CD4-positive, alpha-beta T cell treated with Interleukin-12 subunit alpha and Interleukin-12 subunit beta, for 1 hour (primary cell): Measurements from ENCODE around the gene FUNDC2.
A peak's percentile ranks its signal among the peaks of the same experiment; 100 is the strongest.

Source experiments
- DNase-seq: peaks from one replicate; pipeline ENCODE4 v3.0.0-alpha.2; 2020

Gene FUNDC2

GRCh38 chrX:155026420-155026726, 271 bp upstream of the FUNDC2 start:
- no peak for DNase-seq

GRCh38 chrX:155027509-155028066, 944 bp downstream of the FUNDC2 start:
- DNase-seq: peak; percentile 33

GRCh38 chrX:155028129-155028528, 1.5 kb downstream of the FUNDC2 start:
- peak; percentile 13 for DNase-seq

GRCh38 chrX:155028877-155029291, 2.2 kb downstream of the FUNDC2 start:
- no peak for DNase-seq

GRCh38 chrX:155031657-155032056, 5.0 kb downstream of the FUNDC2 start:
- DNase-seq: no peak

GRCh38 chrX:155035688-155036087, 9.0 kb downstream of the FUNDC2 start:
- no peak for DNase-seq

- no peak for DNase-seq
Observed at GRCh38 chrX:155046129-155046810, 19.6 kb downstream of the FUNDC2 start.

GRCh38 chrX:155046811-155047528, 20.3 kb downstream of the FUNDC2 start:
- DNase-seq: no peak

GRCh38 chrX:155048977-155049619, 22.5 kb downstream of the FUNDC2 start:
- DNase-seq: peak; percentile 58

GRCh38 chrX:155052738-155053498, 26.3 kb downstream of the FUNDC2 start:
- DNase-seq: no peak

GRCh38 chrX:155053656-155054055, 27.0 kb downstream of the FUNDC2 start:
- DNase-seq: no peak

- DNase-seq: no peak
Observed at GRCh38 chrX:155054255-155054654, 27.6 kb downstream of the FUNDC2 start.

- DNase-seq: no peak
Observed at GRCh38 chrX:155055494-155055893, 28.9 kb downstream of the FUNDC2 start.

GRCh38 chrX:155056471-155056870, 29.8 kb downstream of the FUNDC2 start:
- peak; percentile 13 for DNase-seq

- DNase-seq: peak; percentile 60
Observed at GRCh38 chrX:155056877-155057792, 30.5 kb downstream of the FUNDC2 start.

- DNase-seq: no peak
Observed at GRCh38 chrX:155061760-155062159, 35.1 kb downstream of the FUNDC2 start.

- DNase-seq: no peak
Observed at GRCh38 chrX:155065035-155065734, 38.5 kb downstream of the FUNDC2 start.

GRCh38 chrX:155068165-155068564, 41.5 kb downstream of the FUNDC2 start:
- no peak for DNase-seq

- no peak for DNase-seq
Observed at GRCh38 chrX:155069414-155069813, 42.8 kb downstream of the FUNDC2 start.

GRCh38 chrX:155070038-155070437, 43.4 kb downstream of the FUNDC2 start:
- no peak for DNase-seq

GRCh38 chrX:155070663-155070974, 44.0 kb downstream of the FUNDC2 start:
- no peak for DNase-seq
